PC-3 (cell line): ENCODE measurements around the gene UBAP2.
"Not testable (repeated sequence)": the region's sequence is repeated elsewhere in the genome, so short reads cannot be mapped to it uniquely, and the experiment has no call there.

Source experiments
- CTCF ChIP-seq: fragments of 300-600 bp; sonication (generic); conservative IDR thresholded peaks from 2 replicates; pipeline ENCODE4 v1.5.1; 2017; ENCODE audit warnings: antibody characterized with exemption, low read depth, mild to moderate bottlenecking, low read length
- EZH2 ChIP-seq: fragments of 300-600 bp; sonication (generic); IDR thresholded peaks from one replicate; pipeline ENCODE4 v1.6.1; 2017; ENCODE audit warnings: antibody characterized with exemption, mild to moderate bottlenecking, low read length; ENCODE audit not compliant: unreplicated experiment
- EZH2phosphoT487 ChIP-seq: fragments of 300-600 bp; sonication (generic); IDR thresholded peaks from 2 replicates; pipeline ENCODE4 v1.6.1; 2018; ENCODE audit warnings: mild to moderate bottlenecking, antibody characterized with exemption, low read length, borderline replicate concordance

- not testable (repeated sequence) for TF ChIP-seq CTCF, EZH2phosphoT487, EZH2
Measured at GRCh38 chr9:34038851-34039250, 9.8 kb downstream of the UBAP2 start.
